Adrenal gland (tissue), 12 donors: Measurements from ENCODE around the gene TOP3B. TPM values are rescaled to one million over a fixed set of nuclear protein-coding genes. Genes with fewer than 3 reads are reported as not detected.

Source experiments
- DNase-seq, 7 donors: peaks; one replicate each; pipeline ENCODE4 v3.0.0-alpha.2; 2019 to 2020
- H3K27ac ChIP-seq, 5 donors: fragments of 200-600 bp; sonication (generic) in 4 of 5; 1 replicate in 3 of 5; 2 replicates in 2 of 5; pipeline versions ENCODE4 v1.5.1 to v1.8.0; 2016 to 2020; ENCODE audit warnings: mild to moderate bottlenecking in 1 of 5
- H3K27me3 ChIP-seq: fragments of 200-600 bp; 2 replicates; pipeline ENCODE4 v1.8.0; 2021
- H3K36me3 ChIP-seq, 2 donors: fragments of 200-600 bp; replicated peaks in 1 of 2; 1 replicate in 1 of 2; 2 replicates in 1 of 2; pipeline versions ENCODE4 v1.5.1 to v1.8.0; 2018 to 2022
- H3K4me1 ChIP-seq, 2 donors: fragments of 200-600 bp; replicated peaks in 1 of 2; 1 replicate in 1 of 2; 2 replicates in 1 of 2; pipeline versions ENCODE4 v1.5.1 to v1.8.0; 2018 to 2021
- H3K4me3 ChIP-seq, 4 donors: fragments of 200-600 bp; sonication (generic) in 3 of 4; one replicate each; pipeline ENCODE4 v1.5.1; 2016 to 2018
- H3K9me3 ChIP-seq, 3 donors: fragments of 200-600 bp; sonication (generic) in 1 of 3; replicated peaks in 1 of 3; 1 replicate in 2 of 3; 2 replicates in 1 of 3; pipeline versions ENCODE4 v1.5.1 to v1.8.0; 2016 to 2021
- CTCF ChIP-seq, 6 experiments: fragments of 450-650 bp in 4 of 6; fragments of 200-600 bp in 2 of 6; sonication (generic) in 1 of 6; IDR thresholded peaks; 1 replicate in 5 of 6; 2 replicates in 1 of 6; pipeline versions ENCODE4 v1.5.1 to v1.8.0; 2016 to 2021; ENCODE audit warnings: antibody characterized with exemption in 6 of 6, mild to moderate bottlenecking in 2 of 6, moderate library complexity in 1 of 6
- POLR2A ChIP-seq, 2 donors: fragments of 450-650 bp; IDR thresholded peaks; one replicate each; pipeline ENCODE4 v1.6.1; 2017; ENCODE audit warnings: antibody characterized with exemption in 2 of 2, mild to moderate bottlenecking in 2 of 2, moderate library complexity in 1 of 2
- WGBS, 4 donors: extraction: QIAGEN DNeasy Blood & Tissue Kit in 2 of 4; methylation state at CpG; one replicate each; pipeline versions ENCODE4 v1.1.5 to v1.1.7; 2013 to 2017; 5-methylcytosine and 5-hydroxymethylcytosine counted together
- intact Hi-C, 2 donors: fragments of 100-400 bp; cut with DNase I; formaldehyde crosslinking; loops; one replicate each; pipeline versions ENCODE4 v1.14.1 to v1.15.0; 2022 to 2023
- polyA plus RNA-seq, 3 donors: library from polyadenylated mRNA; stranded (reverse); fragments of 200-250 nt in 2 of 3; fragments of 350-450 nt in 1 of 3; fragmentation: Illumina TruSeq in 1 of 3; extraction: RNeasy Lipid Tissue Mini Kit (QIAGEN cat#74804) in 1 of 3; gene quantifications; one replicate each; pipeline ENCODE4 v1.2.3, GENCODE V29; 2013 to 2014
- total RNA-seq, 9 donors: library from RNA; depleted of rRNA in 4 of 9; stranded (reverse); fragments of >200 nt in 4 of 9; fragments of 120-200 nt in 1 of 9; fragmentation: NEBNext Ultra II Directional in 1 of 9; extraction: Animal tissue kit (Norgen Biotek cat#: 25700) in 1 of 9; gene quantifications; one replicate each; pipeline versions ENCODE4 v1.1.0 to v1.2.4, GENCODE V29; 2013 to 2023
- donor health status: healthy with polysubstance abuse.
- donor health status: Bipolar disorder and iron deficiency.
- donor health status: DM: yes; HTN: yes; CAD: no.
- donor health status: DM: no; HTN: no; CAD: no.
- donor health status: DM: no; HTN: no; CAD: no.
- donor health status: DM: yes; HTN: yes; CAD: no.

Gene TOP3B
- total and polyA plus RNA-seq, 12 donors, result 8.5 to 31.8 (median 21.8) TPM

DNA sequence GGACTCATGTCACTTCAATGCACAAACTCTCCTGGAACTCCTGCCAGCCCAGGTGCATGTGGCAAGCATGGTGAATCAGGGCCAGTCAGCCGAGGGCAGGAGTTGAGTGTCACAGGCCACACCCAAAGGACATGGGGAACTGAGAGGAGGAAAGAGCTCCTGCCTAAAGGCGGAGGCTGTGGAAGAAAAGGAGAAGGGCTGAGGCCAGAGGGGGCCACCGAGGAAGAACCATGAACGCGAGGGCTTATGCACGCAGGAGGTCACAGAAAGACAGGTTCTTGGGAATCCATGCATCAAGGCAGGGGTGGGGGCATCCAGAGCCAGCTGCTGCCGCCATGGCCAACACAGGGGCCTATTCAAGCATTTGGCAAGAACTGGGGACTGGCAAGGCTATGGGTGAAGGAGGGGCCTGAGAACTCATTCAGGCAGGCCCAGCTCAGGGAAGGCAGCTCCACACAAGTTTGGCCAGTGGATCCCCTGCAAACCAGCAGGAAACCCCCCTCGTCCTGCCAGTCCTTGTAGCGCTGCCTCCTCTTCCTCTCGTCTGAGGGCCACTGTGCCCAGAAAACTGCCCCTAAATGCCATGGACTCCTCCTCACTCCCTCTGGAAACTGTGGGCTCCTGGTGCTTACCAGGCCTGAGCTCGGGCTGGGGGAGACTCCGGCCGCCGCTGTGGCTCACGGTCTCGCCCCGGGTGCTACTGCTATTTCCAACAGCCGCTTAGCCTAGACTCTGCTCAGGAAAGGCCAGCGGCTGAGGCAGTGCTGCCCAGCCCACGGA, 45.4 kb downstream of the TOP3B start:
- Histone ChIP-seq H3K4me1 (peaks cover 32 to 55% of the 10 kb centered on the region in 2 donors), H3K27ac (peak overlapping the region; percentile 87 to 98 (median 93)), H3K27me3 (no peaks in the 10 kb centered on the region), H3K36me3 (peaks cover 0 to 38% of the 10 kb centered on the region in 2 donors), H3K9me3 (no peaks in the 10 kb centered on the region), H3K4me3 (peak overlapping the region in 1 of 4 donors; percentile 57)
- intact Hi-C loops, result loop anchor here in 1 of 2 donors (5.0 to 10.0 kb wide), 3 partner anchors 72 to 225 kb away; partner anchors contain the start of gene MAPK1
- no peak for TF ChIP-seq POLR2A (IDR thresholded peaks at IDR 0.05)
- TF ChIP-seq CTCF (IDR thresholded peaks at IDR 0.05), result no peak
- DNase-seq, result peak in 4 of 7 donors; percentile 51 to 63 (median 56)
- WGBS, 4 donors, result 48 to 73% (median 55%) methylated on average over 5 to 20 of the region's 20 CpGs

- peak overlapping the region; percentile 87 to 98 (median 93) for H3K27ac ChIP-seq
- no peaks in the 10 kb centered on the region for H3K27me3 ChIP-seq
- TF ChIP-seq CTCF (IDR thresholded peaks at IDR 0.05) (no peak), POLR2A (IDR thresholded peaks at IDR 0.05) (no peak)
- intact Hi-C loops, result loop anchor here in 1 of 2 donors (5.0 to 10.0 kb wide), 3 partner anchors 71 to 224 kb away; partner anchors contain the start of gene MAPK1
- WGBS, 4 donors, result 66 to 83% (median 75%) methylated on average over 15 of the region's 15 CpGs
- no peaks in the 10 kb centered on the region for H3K9me3 ChIP-seq
- H3K4me1 ChIP-seq, result peaks cover 24 to 46% of the 10 kb centered on the region in 2 donors
- DNase-seq, result peak in 5 of 7 donors; percentile 38 to 73 (median 55)
- peaks cover 0 to 47% of the 10 kb centered on the region in 2 donors for H3K36me3 ChIP-seq
- no peak overlapping the region for H3K4me3 ChIP-seq
Observed at GRCh38 chr22:21936151-21936775, 46.3 kb downstream of the TOP3B start.

GRCh38 chr22:21933910-21934309, 48.7 kb downstream of the TOP3B start:
- peaks cover 21 to 23% of the 10 kb centered on the region in 2 donors for H3K4me1 ChIP-seq
- H3K4me3 ChIP-seq, result no peak overlapping the region
- DNase-seq, result no peak
- H3K36me3 ChIP-seq, result peaks cover 0 to 65% of the 10 kb centered on the region in 2 donors
- no peak overlapping the region for H3K27ac ChIP-seq
- TF ChIP-seq CTCF (IDR thresholded peaks at IDR 0.05) (no peak), POLR2A (IDR thresholded peaks at IDR 0.05) (no peak)
- intact Hi-C loops, result loop anchor here in 1 of 2 donors (10.0 kb wide), 2 partner anchors 69 to 159 kb away; partner anchors contain the start of gene MAPK1
- H3K27me3 ChIP-seq, result no peaks in the 10 kb centered on the region
- H3K9me3 ChIP-seq, result no peaks in the 10 kb centered on the region
- WGBS, 4 donors, result 80 to 97% (median 91%) methylated on average over 2 to 19 of the region's 19 CpGs

DNA sequence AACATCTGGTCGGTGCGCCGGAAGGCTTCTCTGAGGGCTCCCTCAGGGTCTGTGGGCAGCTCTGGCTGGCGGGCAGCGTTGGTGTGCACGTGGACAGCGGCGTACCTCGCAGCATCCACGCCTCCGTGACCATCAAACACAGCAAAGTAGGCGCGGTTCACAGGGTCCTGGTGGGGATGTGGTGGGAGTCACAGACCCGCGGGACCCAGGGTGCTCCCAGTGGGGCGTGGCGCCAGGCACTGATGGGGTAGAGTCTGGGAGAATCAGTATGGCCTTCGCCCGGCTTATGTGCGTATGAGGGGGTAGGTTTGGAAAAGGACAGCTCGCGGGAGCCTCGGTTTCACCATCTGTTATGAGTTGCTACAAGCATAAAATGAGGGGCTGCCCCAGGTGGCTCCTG, 49.2 kb downstream of the TOP3B start:
- Histone ChIP-seq H3K4me3 (no peak overlapping the region), H3K9me3 (no peaks in the 10 kb centered on the region), H3K4me1 (peaks cover 17 to 20% of the 10 kb centered on the region in 2 donors), H3K27ac (no peak overlapping the region), H3K36me3 (peaks cover 0 to 70% of the 10 kb centered on the region in 2 donors), H3K27me3 (no peaks in the 10 kb centered on the region)
- intact Hi-C loops, result loop anchor here in 1 of 2 donors (10.0 kb wide), 2 partner anchors 69 to 159 kb away; partner anchors contain the start of gene MAPK1
- TF ChIP-seq CTCF (IDR thresholded peaks at IDR 0.05), result no peak
- TF ChIP-seq POLR2A (IDR thresholded peaks at IDR 0.05), result no peak
- WGBS, 4 donors, result 94 to 98% (median 96%) methylated on average over 12 to 23 of the region's 23 CpGs
- no peak for DNase-seq
